Mesendoderm (in vitro differentiated cells): Measurements from ENCODE around the gene HEG1.

Experiments used
- DNase-seq: peaks from one replicate; pipeline ENCODE4 v3.0.0; 2013
- H2AK5ac ChIP-seq: 2 replicates; pipeline ENCODE4 v1.6.1; 2013; ENCODE audit warnings: low read length, inconsistent platforms
- H2BK120ac ChIP-seq: 2 replicates; pipeline ENCODE4 v1.6.1; 2013; ENCODE audit warnings: low read depth, mild to moderate bottlenecking, low read length, moderate library complexity, mixed read lengths
- H2BK15ac ChIP-seq: replicated peaks from 2 replicates; pipeline ENCODE4 v1.6.1; 2013; ENCODE audit warnings: low read depth, mild to moderate bottlenecking, moderate library complexity
- H2BK5ac ChIP-seq: 2 replicates; pipeline ENCODE4 v1.6.1; 2013; ENCODE audit warnings: low read length, inconsistent platforms
- H3K18ac ChIP-seq: 2 replicates; pipeline ENCODE4 v1.6.1; 2013; ENCODE audit warnings: mild to moderate bottlenecking, low read length, mixed read lengths
- H3K23ac ChIP-seq: one replicate; pipeline ENCODE4 v1.6.1; 2013; ENCODE audit warnings: low read length
- H3K27ac ChIP-seq: 2 replicates; pipeline ENCODE4 v1.5.1; 2013; ENCODE audit warnings: low read depth, mild to moderate bottlenecking, inconsistent platforms, low read length, moderate library complexity
- H3K27me3 ChIP-seq: 2 replicates; pipeline ENCODE4 v1.6.1; 2013; ENCODE audit warnings: low read length, control low read depth, mild to moderate bottlenecking, inconsistent platforms; ENCODE audit not compliant: insufficient read depth, poor library complexity
- H3K36me3 ChIP-seq: 2 replicates; pipeline ENCODE4 v1.6.1; 2013; ENCODE audit warnings: low read length, inconsistent platforms; ENCODE audit not compliant: control insufficient read depth, insufficient read depth
- H3K4ac ChIP-seq: one replicate; pipeline ENCODE4 v1.6.1; 2013; ENCODE audit warnings: low read depth, mild to moderate bottlenecking, low read length, moderate library complexity
- H3K4me1 ChIP-seq: 2 replicates; pipeline ENCODE4 v1.6.1; 2013; ENCODE audit warnings: low read depth, low read length, inconsistent platforms; ENCODE audit not compliant: control insufficient read depth
- H3K4me2 ChIP-seq: 2 replicates; pipeline ENCODE4 v1.6.1; 2013; ENCODE audit warnings: low read length
- H3K4me3 ChIP-seq: 2 replicates; pipeline ENCODE4 v1.5.1; 2013; ENCODE audit warnings: mild to moderate bottlenecking, low read length
- H3K56ac ChIP-seq: one replicate; pipeline ENCODE4 v1.6.1; 2013; ENCODE audit warnings: low read length
- H3K79me1 ChIP-seq: 2 replicates; pipeline ENCODE4 v1.6.1; 2013; ENCODE audit warnings: low read length, inconsistent platforms
- H3K79me2 ChIP-seq: 2 replicates; pipeline ENCODE4 v1.6.1; 2013; ENCODE audit warnings: mild to moderate bottlenecking, low read length; ENCODE audit not compliant: control insufficient read depth, insufficient read depth
- H3K9ac ChIP-seq: 2 replicates; pipeline ENCODE4 v1.6.1; 2013; ENCODE audit warnings: low read length, inconsistent platforms
- H4K5ac ChIP-seq: one replicate; pipeline ENCODE4 v1.6.1; 2013; ENCODE audit warnings: low read length
- H4K8ac ChIP-seq: one replicate; pipeline ENCODE4 v1.6.1; 2013; ENCODE audit warnings: low read depth, mild to moderate bottlenecking, control low read depth, low read length, moderate library complexity
- WGBS: extraction: QIAGEN DNeasy Blood & Tissue Kit; methylation state at CpG from one replicate; pipeline ENCODE4 v1.1.7; 2013; ENCODE audit warnings: low lambda C conversion rate, missing lambda C conversion rate; ENCODE audit not compliant: insufficient coverage; ENCODE audit errors: extremely low coverage; 5-methylcytosine and 5-hydroxymethylcytosine counted together

HEG1 gene

DNA sequence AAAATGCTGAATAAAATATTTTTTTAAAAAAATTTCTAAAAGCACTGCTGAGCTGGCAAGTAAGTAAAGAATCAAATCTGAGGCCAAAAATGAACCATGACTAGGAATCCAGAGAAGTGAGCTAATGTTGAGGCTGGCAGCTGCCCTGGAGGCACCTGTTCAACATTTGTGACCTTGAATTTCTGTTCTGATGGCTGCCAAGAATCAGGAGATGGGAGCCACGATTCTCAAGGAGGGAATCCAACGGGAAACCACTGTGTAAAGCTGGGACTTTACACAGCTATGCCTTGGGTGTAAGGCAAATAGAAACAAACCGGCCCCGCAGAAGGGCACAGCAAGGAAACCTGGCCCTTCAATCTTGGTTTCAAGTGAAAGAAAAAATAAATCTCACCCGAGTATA lies 22.7 kb downstream of the HEG1 start:
- Histone ChIP-seq H3K36me3 (peaks cover 5% of the 10 kb centered on the region), H3K79me2 (peaks cover 47% of the 10 kb centered on the region), H3K79me1 (peaks cover 30% of the 10 kb centered on the region), H3K23ac (peak overlapping the region; percentile 48), H3K4me2 (no peak overlapping the region), H3K18ac (peak overlapping the region; percentile 70), H3K27me3 (no peaks in the 10 kb centered on the region), H3K4ac (no peak overlapping the region), H2BK120ac (no peak overlapping the region), H2AK5ac (no peak overlapping the region), H3K56ac (peak overlapping the region; percentile 50), H3K9ac (no peak overlapping the region), H3K4me1 (peaks cover 10% of the 10 kb centered on the region), H3K27ac (no peak overlapping the region), H4K8ac (no peak overlapping the region), H2BK5ac (no peak overlapping the region), H4K5ac (no peak overlapping the region), H2BK15ac (no peak overlapping the region), H3K4me3 (no peak overlapping the region)
- no peak for DNase-seq
- WGBS, result no CpG with 5 or more reads among the region's 5 CpGs

DNA sequence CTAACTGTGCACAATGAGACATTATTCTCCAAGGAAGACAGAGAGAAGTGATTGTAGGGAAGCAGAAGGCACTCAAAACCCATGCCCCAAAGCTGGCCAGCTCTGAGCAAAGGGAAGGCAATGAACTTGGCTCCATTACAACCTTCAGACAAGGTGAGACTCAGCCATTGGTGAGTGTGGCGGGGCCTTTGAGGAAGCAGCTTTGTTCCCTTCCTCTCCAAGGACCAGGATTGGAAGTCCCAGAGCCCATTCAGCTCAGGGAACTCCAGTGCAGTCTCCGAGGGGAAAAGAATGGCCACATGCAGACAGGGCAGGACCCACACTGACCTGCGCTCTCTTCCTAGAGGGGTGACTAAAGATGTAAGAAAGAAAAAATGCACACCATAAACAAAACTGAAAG lies 23.1 kb downstream of the HEG1 start:
- Histone ChIP-seq H4K8ac (no peak overlapping the region), H3K36me3 (peaks cover 7% of the 10 kb centered on the region), H3K4me1 (peaks cover 8% of the 10 kb centered on the region), H4K5ac (peak overlapping the region; percentile 59), H3K27me3 (no peaks in the 10 kb centered on the region), H3K23ac (peak overlapping the region; percentile 20), H3K9ac (peak overlapping the region; percentile 1), H3K4me2 (no peak overlapping the region), H2BK15ac (no peak overlapping the region), H3K27ac (peak overlapping the region; percentile 77), H2BK120ac (no peak overlapping the region), H3K4ac (no peak overlapping the region), H3K4me3 (no peak overlapping the region), H3K18ac (no peak overlapping the region), H2BK5ac (peak overlapping the region; percentile 96), H3K79me1 (peaks cover 31% of the 10 kb centered on the region), H2AK5ac (peak overlapping the region; percentile 99), H3K79me2 (peaks cover 45% of the 10 kb centered on the region), H3K56ac (peak overlapping the region; percentile 80)
- WGBS, result no CpG with 5 or more reads among the region's 3 CpGs
- DNase-seq, result no peak

DNA sequence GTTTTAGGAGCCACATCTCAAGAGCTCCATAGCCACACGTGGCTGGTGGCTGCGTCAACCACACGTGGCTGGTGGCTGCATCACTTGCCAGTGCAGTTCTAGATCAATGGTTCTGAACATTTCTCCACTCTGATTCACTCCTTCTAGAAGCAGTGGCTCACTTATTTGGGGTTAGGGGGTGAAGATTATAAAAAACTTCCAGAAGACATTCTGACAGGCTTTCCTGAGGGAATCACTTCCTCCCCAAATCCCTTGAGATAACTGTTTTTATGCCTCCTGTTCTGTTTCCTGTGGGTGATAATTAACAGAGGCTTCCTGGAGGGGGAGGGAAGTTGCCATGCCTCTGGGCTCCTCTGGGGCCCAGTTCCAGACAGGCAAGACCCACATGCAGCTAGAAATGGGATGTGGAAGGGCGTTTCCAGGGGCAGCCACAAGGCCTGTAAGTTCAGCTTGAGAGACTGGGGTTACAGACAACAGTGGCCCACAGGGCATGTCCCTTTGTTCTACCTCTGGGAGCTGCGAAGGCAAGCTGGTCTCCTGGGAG lies 23.6 kb downstream of the HEG1 start:
- Histone ChIP-seq H3K36me3 (peaks cover 8% of the 10 kb centered on the region), H3K27ac (peak overlapping the region; percentile 77)

DNA sequence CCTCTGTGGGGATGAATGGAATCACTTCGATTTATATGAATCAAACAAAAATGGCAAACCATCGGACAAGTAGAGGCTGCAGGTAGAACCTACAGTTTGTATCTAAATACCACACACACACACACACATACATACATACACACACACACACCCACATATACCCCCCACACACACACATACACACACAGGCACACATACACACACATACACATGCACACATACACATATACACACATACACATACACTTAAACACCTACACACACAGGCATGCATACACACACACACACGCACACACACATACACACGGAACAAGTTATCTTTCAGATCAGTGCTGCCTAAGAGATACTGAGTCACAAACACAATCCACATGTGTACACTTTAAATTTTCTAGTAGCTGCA lies 24.3 kb downstream of the HEG1 start:
- Histone ChIP-seq H4K8ac (no peak overlapping the region), H3K4me2 (no peak overlapping the region), H3K56ac (peak overlapping the region; percentile 71), H3K4ac (no peak overlapping the region), H2BK5ac (peak overlapping the region; percentile 61), H3K18ac (no peak overlapping the region), H3K4me3 (no peak overlapping the region), H3K79me1 (peaks cover 26% of the 10 kb centered on the region), H3K27ac (no peak overlapping the region), H2AK5ac (peak overlapping the region; percentile 87), H3K36me3 (peaks cover 11% of the 10 kb centered on the region), H3K23ac (peak overlapping the region; percentile 80), H3K27me3 (no peaks in the 10 kb centered on the region), H3K9ac (no peak overlapping the region), H3K4me1 (peaks cover 8% of the 10 kb centered on the region), H2BK15ac (no peak overlapping the region), H3K79me2 (peaks cover 40% of the 10 kb centered on the region), H2BK120ac (no peak overlapping the region), H4K5ac (no peak overlapping the region)
- DNase-seq, result no peak
- no CpG with 5 or more reads among the region's 4 CpGs for WGBS

More for the DNA sequence above, 23.6 kb downstream of the HEG1 start:
- Histone ChIP-seq H2BK5ac (peak overlapping the region; percentile 96), H4K8ac (no peak overlapping the region), H3K27me3 (no peaks in the 10 kb centered on the region), H3K23ac (peak overlapping the region; percentile 20), H3K18ac (no peak overlapping the region), H3K9ac (peak overlapping the region; percentile 1), H4K5ac (peak overlapping the region; percentile 59), H3K79me1 (peaks cover 26% of the 10 kb centered on the region), H3K4ac (no peak overlapping the region), H2BK15ac (no peak overlapping the region), H3K4me3 (no peak overlapping the region), H3K4me1 (peaks cover 8% of the 10 kb centered on the region), H3K56ac (peak overlapping the region; percentile 80), H3K79me2 (peaks cover 40% of the 10 kb centered on the region), H2AK5ac (no peak overlapping the region), H3K4me2 (no peak overlapping the region), H2BK120ac (no peak overlapping the region)
- WGBS, result no CpG with 5 or more reads among the region's 5 CpGs
- peak; percentile 94 for DNase-seq

DNA sequence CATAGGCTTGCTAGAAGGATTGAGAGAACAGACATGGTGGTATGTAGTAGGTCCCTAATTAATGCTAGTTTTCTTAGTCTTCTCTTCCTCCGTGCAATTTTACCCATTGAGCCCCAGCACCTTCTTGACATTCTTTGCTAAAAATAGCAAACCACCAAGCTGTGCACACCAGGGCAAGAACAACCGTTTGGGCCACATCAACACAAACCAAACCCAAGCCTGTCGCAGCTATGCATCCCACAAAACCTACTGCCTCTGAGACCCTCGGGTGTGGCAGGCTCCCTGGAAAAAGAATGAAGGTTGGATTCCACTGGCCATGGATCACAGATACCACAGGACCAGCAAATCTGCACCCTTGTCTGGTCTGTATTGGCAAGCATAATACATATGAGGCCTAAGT lies 27.1 kb downstream of the HEG1 start:
- Histone ChIP-seq H3K79me1 (peaks cover 29% of the 10 kb centered on the region), H3K18ac (no peak overlapping the region), H2BK15ac (no peak overlapping the region), H3K4ac (no peak overlapping the region), H3K23ac (no peak overlapping the region), H2AK5ac (no peak overlapping the region), H4K8ac (no peak overlapping the region), H2BK5ac (no peak overlapping the region), H3K79me2 (peaks cover 41% of the 10 kb centered on the region), H3K56ac (no peak overlapping the region), H3K27ac (no peak overlapping the region), H3K27me3 (no peaks in the 10 kb centered on the region), H3K36me3 (peaks cover 17% of the 10 kb centered on the region), H4K5ac (no peak overlapping the region), H3K9ac (no peak overlapping the region), H3K4me1 (peaks cover 8% of the 10 kb centered on the region), H3K4me3 (no peak overlapping the region), H3K4me2 (no peak overlapping the region), H2BK120ac (no peak overlapping the region)
- DNase-seq, result no peak
- WGBS, result no CpG with 5 or more reads among the region's 4 CpGs

DNA sequence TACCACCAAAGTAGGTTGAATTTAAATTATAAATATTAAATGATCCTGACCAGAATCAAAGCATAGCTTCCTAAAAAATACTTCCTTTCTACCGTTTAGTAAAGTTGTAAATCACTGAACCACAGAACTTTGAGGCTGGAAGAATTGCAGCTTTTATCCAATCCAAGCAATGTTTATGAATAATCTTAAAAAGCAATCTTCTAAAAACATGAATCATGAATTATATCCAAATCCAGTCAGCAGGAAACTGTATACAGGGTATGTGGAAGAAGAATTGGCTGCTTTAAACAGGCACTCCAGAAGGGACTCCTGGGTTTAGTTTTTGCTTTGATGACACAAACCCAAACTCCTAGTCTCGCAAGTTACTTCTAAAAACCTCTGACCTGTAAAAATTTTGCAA lies 30.2 kb downstream of the HEG1 start:
- Histone ChIP-seq H3K18ac (no peak overlapping the region), H3K79me2 (peaks cover 21% of the 10 kb centered on the region), H3K4me3 (no peak overlapping the region), H2BK15ac (no peak overlapping the region), H2BK120ac (no peak overlapping the region), H3K9ac (no peak overlapping the region), H3K27me3 (no peaks in the 10 kb centered on the region), H2BK5ac (no peak overlapping the region), H3K23ac (no peak overlapping the region), H3K79me1 (peaks cover 23% of the 10 kb centered on the region), H4K8ac (no peak overlapping the region), H3K4me1 (no peaks in the 10 kb centered on the region), H4K5ac (no peak overlapping the region), H2AK5ac (no peak overlapping the region), H3K36me3 (peaks cover 17% of the 10 kb centered on the region), H3K4me2 (no peak overlapping the region), H3K27ac (no peak overlapping the region), H3K56ac (no peak overlapping the region), H3K4ac (no peak overlapping the region)
- no CpG with 5 or more reads among the region's 2 CpGs for WGBS
- DNase-seq, result no peak
